Measurements from ENCODE around the gene TNFSF9.

GRCh38 chr19:6530386-6531162 lies at the start of gene TNFSF9:
- no peak for TF ChIP-seq JUND (IDR thresholded peaks at IDR 0.05)
- no peak for TF ChIP-seq CTCF (IDR thresholded peaks at IDR 0.05; ENCODE audit: low read depth, low read length, missing input control)
- TF ChIP-seq GABPA (IDR thresholded peaks at IDR 0.05 in 1 of 2, conservative IDR thresholded peaks at IDR 0.05 in 1 of 2) = peak; percentile 62 to 80
- no peak for TF ChIP-seq EGR1 (IDR thresholded peaks at IDR 0.05; ENCODE audit: low read depth in 2 of 2)
- no peak for TF ChIP-seq RAD21 (IDR thresholded peaks at IDR 0.05)
- TF ChIP-seq NR2F2 (IDR thresholded peaks at IDR 0.05) = no peak
- TF ChIP-seq SP1 (IDR thresholded peaks at IDR 0.05) = peak; percentile 56
- no peak for TF ChIP-seq ATF3 (IDR thresholded peaks at IDR 0.05)

All from liver (tissue), 3 donors.